G401 (cell line): Measurements from ENCODE around the gene MGAT3. TPM values are rescaled to one million over a fixed set of nuclear protein-coding genes. Genes with fewer than 3 reads are reported as not detected.

Source experiments
- DNase-seq: peaks from one replicate; pipeline ENCODE4 v3.0.0-alpha.2; 2015; ENCODE audit warnings: low spot score
- in situ Hi-C: cut with HindIII; loops from 2 replicates; pipeline ENCODE4 v1.10.0; 2016; ENCODE audit warnings: low sequenced_read_pairs, mixed read lengths
- total RNA-seq: library from RNA; depleted of rRNA; stranded (reverse); fragments of >200 nt; shearing (Covaris generic); gene quantifications from 2 replicates; pipeline ENCODE4 v1.2.3, GENCODE V29; 2014

Gene MGAT3
- total RNA-seq, 1 experiment from 2014 or later: 18.6 TPM

- no peak for DNase-seq
- in situ Hi-C loops: no loop called here
Observed at GRCh38 chr22:39446239-39446721, 10.5 kb upstream of the MGAT3 start.

DNA sequence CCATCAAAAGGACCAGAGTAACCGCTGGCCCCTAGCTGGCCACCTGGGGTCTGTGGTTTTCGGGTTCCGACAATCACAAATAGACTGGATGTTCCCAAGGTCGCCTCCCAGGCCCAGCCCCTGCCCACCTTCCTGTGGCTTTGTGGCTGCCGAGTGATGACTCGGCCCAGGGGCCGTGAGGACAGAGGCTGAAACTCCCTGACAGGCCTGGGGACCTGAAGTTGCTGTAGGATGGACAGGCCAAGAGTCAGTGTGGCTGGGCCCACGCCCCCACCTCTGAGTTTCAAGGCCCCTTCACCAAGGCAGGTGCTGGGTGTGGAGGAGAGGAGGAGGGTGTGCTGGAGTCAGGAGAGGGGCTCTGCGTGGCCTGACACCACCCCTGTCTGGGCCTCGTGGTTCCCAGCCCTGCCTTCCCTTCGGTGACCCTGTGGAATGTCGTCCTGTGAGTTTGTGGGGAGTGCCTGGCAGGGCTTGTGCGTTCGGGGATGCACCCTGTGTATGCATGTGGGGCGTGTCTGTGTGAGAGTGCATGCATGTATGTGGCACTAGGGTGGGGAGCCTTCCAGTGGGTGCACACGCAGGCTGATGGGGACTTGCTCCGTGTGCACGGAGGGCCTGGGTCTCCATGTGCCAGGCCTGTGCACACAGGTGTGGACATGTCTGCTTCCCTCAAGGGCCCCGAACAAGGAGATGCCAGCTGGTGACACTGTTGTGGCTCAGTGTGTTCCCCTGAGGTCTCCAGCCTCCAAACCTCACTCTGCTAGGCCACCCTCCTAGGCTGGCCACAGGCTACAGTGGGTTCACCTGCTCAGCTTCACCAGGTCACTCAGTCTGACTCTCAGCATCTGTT lies 8.4 kb upstream of the MGAT3 start:
- in situ Hi-C loops: no loop called here
- no peak for DNase-seq

DNA sequence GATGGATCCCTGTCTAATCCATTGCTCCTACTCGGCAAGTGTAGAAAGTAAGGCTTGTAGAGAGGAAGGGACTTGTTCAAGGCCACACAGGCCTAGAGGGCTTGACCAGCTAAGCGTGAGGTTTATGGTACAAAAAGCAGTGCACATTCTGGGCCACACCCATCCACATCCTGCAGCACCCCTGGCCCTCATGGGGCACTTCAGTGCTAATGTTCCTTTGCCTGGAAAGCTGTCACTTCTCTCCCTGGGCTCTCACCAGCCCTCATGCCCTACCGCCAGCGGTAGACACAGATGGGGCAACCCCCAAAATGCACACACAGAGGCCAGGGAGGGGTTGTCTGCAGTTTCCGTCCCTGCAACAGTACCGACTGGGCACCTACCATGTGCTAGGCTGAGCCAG lies 7.1 kb upstream of the MGAT3 start:
- in situ Hi-C loops: no loop called here
- no peak for DNase-seq

- DNase-seq: no peak
- in situ Hi-C loops: no loop called here
Observed at GRCh38 chr22:39450258-39450955, 6.4 kb upstream of the MGAT3 start.

- no peak for DNase-seq
- in situ Hi-C loops: no loop called here
Observed at GRCh38 chr22:39452740-39453040, 4.1 kb upstream of the MGAT3 start.

- no peak for DNase-seq
- in situ Hi-C loops: no loop called here
Observed at GRCh38 chr22:39453765-39454378, 2.9 kb upstream of the MGAT3 start.

GRCh38 chr22:39454385-39454871 lies 2.4 kb upstream of the MGAT3 start:
- DNase-seq: no peak
- in situ Hi-C loops: no loop called here

DNA sequence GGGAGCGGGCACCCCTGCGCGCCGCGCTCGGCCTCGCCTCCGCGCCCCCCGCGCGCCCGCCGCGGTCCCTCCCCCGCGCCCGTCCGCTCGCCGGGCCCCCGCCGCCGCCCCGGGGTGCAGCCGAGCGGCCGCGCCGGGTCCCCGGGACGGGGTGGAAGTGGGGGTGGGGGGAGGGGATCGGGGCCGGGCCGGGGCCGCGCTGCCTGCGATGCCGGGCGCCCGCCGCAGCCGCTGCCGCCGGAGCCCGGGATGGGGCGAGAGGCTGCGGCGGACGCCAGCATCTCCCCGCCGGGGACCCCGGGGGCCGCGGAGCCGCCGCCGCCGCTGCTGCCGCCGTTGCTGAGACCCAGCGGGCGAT lies 365 bp downstream of the MGAT3 start:
- no peak for DNase-seq
- in situ Hi-C loops: no loop called here

DNA sequence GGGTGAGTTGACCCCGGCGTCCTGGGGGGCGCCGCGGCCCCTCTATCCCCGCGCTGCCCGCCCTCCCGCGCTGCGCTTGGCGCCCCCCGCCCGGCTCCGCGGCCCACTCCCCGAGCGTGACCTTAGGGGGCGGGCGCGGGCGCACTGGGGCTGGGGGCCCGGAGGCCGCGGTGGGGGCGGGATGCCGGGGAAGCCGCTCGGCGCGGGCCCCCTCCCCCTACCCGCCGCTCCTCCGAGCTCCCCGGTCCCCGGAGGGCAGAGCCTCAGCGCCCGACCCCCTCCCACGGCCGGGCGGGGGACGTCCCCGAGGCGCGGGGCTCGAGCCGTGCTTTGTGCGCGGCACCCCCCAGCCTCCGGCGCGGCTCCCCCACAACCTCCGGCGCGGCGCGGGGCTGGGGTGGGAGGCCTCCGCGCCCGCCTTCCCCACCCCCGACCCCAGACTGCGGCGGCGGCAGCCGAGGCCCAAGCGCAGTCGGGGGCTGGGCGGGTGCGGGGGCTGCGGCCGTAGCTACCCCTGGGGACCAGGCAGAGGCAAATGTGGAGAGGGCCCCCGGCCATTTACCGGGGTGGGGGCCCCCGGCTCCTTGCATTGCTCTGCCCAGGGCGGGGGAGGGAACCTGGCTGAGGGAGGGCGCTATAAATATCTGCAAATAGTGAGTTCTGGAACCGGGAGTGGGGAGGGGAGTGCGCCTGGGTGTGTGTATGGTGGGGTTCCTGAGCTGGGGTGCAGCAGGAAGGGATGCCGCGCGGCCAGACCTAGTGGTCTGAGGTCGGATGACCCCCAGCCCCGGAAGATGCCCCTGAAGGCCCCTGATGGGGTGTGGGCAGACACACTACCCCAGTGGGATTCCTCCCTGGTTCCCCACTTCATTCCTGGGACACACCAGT lies 988 bp downstream of the MGAT3 start:
- in situ Hi-C loops: no loop called here
- peak; percentile 75 for DNase-seq

DNA sequence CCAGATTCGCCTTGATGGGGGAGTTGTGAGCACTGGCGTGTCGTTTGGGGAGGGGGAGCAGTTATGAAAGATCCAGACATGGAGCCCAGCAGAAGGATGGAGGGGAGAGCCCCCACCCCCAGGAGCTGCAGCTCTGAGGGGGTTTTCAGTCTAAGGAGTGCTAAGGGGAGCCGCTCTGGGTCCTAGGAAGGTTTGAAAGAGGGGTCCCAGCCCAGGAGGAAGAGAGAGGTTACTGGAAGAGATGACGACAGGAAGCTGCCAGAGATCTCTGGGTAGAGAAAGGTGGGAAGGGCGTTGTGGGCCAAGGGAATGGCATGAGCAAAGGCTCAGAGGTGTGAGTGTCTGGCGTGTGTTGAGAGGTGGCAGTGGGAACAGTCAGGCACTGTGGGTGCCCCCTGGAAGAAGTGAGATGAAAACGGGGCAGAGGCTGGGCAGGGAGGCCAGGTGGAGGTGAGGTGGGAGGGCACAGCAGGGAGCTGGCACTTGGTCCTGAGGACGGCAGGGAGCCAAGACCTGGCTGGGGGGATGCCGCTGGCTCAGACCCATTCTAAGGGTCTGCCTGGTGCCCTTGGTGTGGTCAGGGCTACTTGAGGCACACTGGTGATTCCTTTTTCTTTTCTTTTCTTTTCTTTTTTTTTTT lies 1.8 kb downstream of the MGAT3 start:
- DNase-seq: no peak
- in situ Hi-C loops: no loop called here

GRCh38 chr22:39459681-39460080 lies 2.9 kb downstream of the MGAT3 start:
- DNase-seq: peak; percentile 90
- in situ Hi-C loops: no loop called here

- in situ Hi-C loops: no loop called here
- DNase-seq: peak; percentile 37
Observed at GRCh38 chr22:39462443-39463221, 5.8 kb downstream of the MGAT3 start.

DNA sequence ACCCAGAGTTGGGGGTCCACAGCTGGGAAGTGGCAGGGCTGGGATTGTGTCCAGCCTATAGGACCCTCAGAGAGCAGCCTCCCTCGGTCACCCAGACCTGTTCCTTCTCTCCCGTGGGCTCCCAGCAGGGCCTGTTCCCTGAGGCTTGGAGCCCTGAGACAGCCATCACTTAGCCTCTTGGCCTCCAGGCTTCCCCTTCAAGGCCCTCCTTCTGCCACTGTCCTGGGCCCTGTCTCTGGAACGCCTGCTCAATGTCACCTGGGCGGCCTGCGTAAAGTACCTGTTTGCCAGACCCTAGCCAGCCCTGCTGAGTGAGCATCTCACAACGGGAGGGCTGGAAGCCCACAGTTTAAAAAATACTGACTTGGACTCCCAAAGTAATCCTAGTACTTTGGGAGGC lies 6.5 kb downstream of the MGAT3 start:
- no peak for DNase-seq
- in situ Hi-C loops: no loop called here

DNA sequence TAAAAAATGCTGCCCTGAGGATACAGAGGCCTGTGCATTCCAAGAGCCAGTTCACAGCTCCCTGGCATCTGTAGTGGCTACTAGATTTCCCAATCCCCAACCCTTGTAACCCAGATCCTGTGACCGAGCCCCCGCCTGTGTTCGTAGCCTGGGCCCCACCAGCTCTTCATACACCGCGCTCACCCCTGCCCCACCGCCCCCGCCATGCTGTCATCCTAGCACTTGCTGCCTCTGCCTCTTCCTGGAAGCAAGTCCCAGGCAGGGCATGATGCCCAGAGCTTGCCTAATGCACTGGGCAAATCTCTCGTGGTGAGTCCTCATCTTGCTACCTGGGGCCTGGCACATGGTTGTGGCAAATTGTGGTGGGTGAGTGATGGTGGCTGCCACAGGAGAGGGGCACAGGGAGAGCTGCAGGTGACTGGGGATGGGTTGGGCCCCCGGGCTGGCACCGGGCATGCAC lies 7.1 kb downstream of the MGAT3 start:
- in situ Hi-C loops: no loop called here
- DNase-seq: peak; percentile 92

- in situ Hi-C loops: no loop called here
- peak; percentile 67 for DNase-seq
Observed at GRCh38 chr22:39466228-39467006, 9.6 kb downstream of the MGAT3 start.

DNA sequence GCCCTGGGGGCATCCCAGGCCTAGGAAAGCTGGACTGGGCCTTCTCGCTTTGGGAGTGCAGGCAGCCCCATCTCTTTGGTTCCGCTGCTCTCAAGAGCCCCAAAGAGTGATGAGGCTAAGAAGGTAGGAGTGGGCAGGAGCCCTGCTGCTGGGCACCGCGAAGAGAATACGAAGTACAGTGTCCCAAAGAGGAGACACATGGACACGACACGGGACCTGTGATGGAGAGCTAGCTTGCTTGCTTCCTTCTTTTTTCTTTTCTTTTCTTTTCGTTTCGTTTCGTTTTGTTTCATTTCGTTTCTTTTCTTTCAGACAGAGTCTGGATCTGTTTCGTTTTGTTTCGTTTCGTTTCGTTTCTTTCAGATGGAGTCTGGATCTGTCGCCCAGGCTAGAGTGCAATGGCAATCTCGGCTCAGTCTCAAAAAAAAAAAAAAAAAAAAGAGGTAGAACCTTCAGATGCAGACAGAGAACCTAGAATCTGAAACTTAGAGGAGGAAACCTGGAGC lies 10.6 kb downstream of the MGAT3 start:
- DNase-seq: no peak
- in situ Hi-C loops: no loop called here
